Progenitor cell of endocrine pancreas (in vitro differentiated cells): ENCODE results near the gene GRHL1. TPM values are rescaled to one million over a fixed set of nuclear protein-coding genes. Genes with fewer than 3 reads are reported as not detected.

Experiments
- DNase-seq: peaks from one replicate; pipeline ENCODE4 v3.0.0; 2021; ENCODE audit warnings: low spot score; ENCODE audit not compliant: unreplicated experiment
- H3K27ac Mint-ChIP-seq: 2 replicates; pipeline ENCODE4 v1.8.0; 2021; ENCODE audit warnings: mild to moderate bottlenecking, moderate library complexity, mixed read lengths
- H3K27me3 Mint-ChIP-seq: 2 replicates; pipeline ENCODE4 v1.8.0; 2021; ENCODE audit warnings: mixed read lengths
- H3K36me3 Mint-ChIP-seq: 2 replicates; pipeline ENCODE4 v1.8.0; 2022; ENCODE audit warnings: mixed read lengths; ENCODE audit not compliant: insufficient read depth
- H3K4me1 Mint-ChIP-seq: 2 replicates; pipeline ENCODE4 v1.8.0; 2021; ENCODE audit warnings: low read depth, mixed read lengths
- H3K4me3 Mint-ChIP-seq: 2 replicates; pipeline ENCODE4 v1.8.0; 2021; ENCODE audit warnings: low read depth, mild to moderate bottlenecking, moderate library complexity, mixed read lengths
- H3K9me3 Mint-ChIP-seq: 2 replicates; pipeline ENCODE4 v1.8.0; 2021; ENCODE audit warnings: low read depth, mixed read lengths
- total RNA-seq: library from RNA; stranded (reverse); gene quantifications from 2 replicates; pipeline ENCODE4 v1.2.1, GENCODE V29; 2021
- TF ChIP-seq, protein P1 (sequence below): fragments of 200-600 bp; sonication (generic); IDR thresholded peaks from one replicate; pipeline ENCODE4 v1.5.0; 2021; ENCODE audit warnings: antibody characterized with exemption, mild to moderate bottlenecking; ENCODE audit not compliant: unreplicated experiment

Gene GRHL1
- total RNA-seq, 1 donor from 2014 or later = 13.4 TPM

DNA sequence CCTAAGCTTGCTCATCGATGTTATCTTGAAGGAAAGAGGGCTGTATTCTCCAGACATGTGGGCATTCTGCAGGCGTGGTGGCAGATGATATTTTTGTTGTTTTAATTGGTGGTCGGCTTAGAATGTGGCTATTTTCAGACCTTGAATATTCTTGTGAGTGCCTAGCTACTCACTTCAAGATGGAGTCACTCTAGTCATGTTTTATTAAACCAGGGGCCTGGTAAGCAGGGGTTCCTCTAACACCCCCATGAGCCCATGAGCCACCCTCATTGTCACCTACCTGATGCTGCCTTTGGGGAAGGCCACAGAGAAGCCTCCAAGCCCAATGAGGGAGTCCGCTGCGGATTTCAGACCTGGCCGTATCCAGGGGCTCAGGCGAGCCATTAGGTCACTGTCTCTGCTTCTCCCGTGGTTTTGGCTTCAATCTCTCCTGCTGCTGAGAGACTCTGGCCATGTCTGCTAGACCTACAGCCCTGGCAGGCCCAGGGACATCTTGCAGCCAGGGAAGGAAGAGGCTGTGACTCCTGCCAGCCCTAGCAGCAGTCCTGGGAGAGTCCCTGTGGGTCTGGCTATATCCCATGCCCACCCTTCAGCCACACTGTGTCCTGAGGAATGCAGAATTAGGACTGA lies 75.6 kb downstream of the GRHL1 start:
- DNase-seq = no peak
- TF ChIP-seq, protein P1, sequence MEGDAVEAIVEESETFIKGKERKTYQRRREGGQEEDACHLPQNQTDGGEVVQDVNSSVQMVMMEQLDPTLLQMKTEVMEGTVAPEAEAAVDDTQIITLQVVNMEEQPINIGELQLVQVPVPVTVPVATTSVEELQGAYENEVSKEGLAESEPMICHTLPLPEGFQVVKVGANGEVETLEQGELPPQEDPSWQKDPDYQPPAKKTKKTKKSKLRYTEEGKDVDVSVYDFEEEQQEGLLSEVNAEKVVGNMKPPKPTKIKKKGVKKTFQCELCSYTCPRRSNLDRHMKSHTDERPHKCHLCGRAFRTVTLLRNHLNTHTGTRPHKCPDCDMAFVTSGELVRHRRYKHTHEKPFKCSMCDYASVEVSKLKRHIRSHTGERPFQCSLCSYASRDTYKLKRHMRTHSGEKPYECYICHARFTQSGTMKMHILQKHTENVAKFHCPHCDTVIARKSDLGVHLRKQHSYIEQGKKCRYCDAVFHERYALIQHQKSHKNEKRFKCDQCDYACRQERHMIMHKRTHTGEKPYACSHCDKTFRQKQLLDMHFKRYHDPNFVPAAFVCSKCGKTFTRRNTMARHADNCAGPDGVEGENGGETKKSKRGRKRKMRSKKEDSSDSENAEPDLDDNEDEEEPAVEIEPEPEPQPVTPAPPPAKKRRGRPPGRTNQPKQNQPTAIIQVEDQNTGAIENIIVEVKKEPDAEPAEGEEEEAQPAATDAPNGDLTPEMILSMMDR = no peak
- H3K36me3 Mint-ChIP-seq = no peaks in the 10 kb centered on the region
- no peak overlapping the region for H3K4me3 Mint-ChIP-seq
- H3K27ac Mint-ChIP-seq = no peak overlapping the region
- peaks cover 8% of the 10 kb centered on the region for H3K27me3 Mint-ChIP-seq
- peaks cover 6% of the 10 kb centered on the region for H3K4me1 Mint-ChIP-seq
- H3K9me3 Mint-ChIP-seq = no peaks in the 10 kb centered on the region

DNA sequence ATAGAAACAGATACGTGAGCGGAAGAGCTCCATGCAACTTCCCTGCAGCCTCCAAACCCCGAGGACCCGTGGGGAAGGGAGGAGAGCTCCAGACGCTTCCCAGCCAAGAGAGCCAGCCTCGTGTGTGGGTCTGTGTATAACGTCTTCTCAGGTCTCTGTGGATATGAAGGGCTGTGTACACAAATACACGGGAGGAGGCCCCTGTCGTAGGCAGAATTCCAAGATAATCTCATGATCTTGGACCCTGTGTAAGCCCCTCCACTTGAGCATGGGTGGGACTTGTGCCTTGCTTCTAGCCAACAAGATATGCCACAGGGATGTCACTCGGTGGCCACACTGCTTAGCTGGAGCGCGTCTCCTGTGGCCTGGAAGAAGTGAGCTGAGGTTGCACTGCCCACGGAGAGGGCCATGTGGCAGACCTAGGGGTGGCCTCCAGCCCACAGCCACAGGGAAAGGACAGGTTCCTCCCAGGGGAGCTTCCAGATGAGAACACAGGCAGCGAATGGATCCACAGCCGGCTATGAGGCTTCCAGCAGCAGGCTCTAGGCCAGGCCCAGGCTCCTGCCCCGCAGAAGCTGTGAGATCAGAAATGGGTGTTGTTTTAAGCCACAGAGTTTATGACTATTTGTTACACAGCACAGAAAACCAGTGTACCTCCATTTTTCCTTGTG lies 76.3 kb downstream of the GRHL1 start:
- Mint-ChIP-seq H3K36me3 (no peaks in the 10 kb centered on the region), H3K4me1 (peaks cover 6% of the 10 kb centered on the region), H3K9me3 (no peaks in the 10 kb centered on the region), H3K27me3 (peaks cover 8% of the 10 kb centered on the region), H3K4me3 (no peak overlapping the region), H3K27ac (no peak overlapping the region)
- TF ChIP-seq, protein P1 = no peak
- no peak for DNase-seq

DNA sequence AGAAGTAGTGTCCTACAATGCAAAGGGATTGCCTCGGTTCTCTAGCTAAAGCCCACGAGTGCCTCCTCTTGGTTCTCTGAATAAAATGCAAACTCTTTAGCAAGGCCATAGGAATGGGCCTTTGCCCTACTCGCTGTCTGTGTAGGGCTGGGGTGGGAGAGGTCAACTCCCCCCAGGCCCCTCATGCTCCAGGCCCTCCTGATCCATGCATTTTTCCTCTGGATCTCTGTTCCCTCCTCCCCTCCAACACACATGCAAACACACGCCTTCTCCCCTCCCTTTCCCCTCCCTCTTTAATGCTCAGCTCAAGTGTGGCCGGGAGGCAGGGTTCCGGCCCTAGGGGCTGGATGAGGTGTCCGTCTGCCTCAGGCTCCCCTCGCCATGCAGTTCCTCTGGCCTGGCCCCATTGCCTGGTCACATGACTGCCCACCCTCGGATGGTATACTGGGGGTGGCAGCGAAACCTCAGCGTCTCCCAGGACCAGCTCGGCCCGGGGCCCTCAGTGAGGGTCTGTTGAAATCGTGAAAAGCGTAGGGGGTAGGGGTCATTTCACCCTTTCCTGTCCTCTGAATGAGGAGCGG lies 77.0 kb downstream of the GRHL1 start:
- no peak overlapping the region for H3K27ac Mint-ChIP-seq
- H3K36me3 Mint-ChIP-seq = no peaks in the 10 kb centered on the region
- H3K4me1 Mint-ChIP-seq = peaks cover 6% of the 10 kb centered on the region
- no peak overlapping the region for H3K4me3 Mint-ChIP-seq
- H3K27me3 Mint-ChIP-seq = peaks cover 8% of the 10 kb centered on the region
- no peak for DNase-seq
- TF ChIP-seq, protein P1 = no peak
- no peaks in the 10 kb centered on the region for H3K9me3 Mint-ChIP-seq

DNA sequence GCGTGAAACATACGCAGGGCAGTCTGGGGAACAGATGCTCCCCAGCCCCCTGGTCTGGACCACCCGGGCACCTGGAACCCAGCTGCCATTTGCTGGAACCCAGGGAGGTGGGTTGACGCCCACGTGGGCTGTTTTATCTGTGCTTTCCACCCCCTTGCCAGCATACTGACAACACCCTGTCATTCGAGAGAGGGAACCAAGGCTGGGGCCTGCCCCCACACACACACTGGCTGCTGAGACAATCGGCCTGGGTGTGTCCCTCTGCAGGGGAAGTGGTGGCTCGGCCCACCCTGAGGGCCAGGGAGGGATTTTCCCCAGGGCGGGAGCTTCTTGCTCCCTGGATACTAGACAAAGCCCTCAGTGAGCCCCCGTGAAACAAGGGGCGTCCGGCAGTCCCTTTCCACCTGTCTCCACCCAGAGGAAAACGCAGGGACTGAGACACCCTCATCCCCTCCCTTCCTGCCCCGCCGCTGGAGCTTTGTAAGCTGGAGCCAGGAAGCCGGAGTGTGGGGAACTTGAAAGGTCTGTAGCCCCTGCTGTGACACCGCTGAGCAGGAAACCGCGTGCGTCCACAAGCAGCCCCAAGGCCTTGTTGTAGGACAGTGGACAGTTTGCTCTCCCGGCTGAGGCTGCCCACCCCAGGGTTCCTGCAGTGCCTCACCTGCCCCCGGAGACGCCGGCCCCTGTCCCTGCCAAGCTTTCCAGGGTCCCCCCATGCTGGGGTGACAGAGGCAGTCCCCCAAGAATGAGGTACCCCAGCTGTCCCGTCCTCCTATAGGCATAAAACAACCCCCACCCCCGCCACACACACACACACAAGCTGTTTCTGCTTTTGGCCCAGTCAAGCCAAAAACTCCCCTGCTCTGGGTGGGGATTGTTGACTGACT lies 77.7 kb downstream of the GRHL1 start:
- no peak for DNase-seq
- Mint-ChIP-seq H3K4me3 (no peak overlapping the region), H3K36me3 (no peaks in the 10 kb centered on the region), H3K27ac (no peak overlapping the region), H3K9me3 (no peaks in the 10 kb centered on the region), H3K4me1 (peaks cover 6% of the 10 kb centered on the region), H3K27me3 (peaks cover 8% of the 10 kb centered on the region)
- TF ChIP-seq, protein P1 = no peak

DNA sequence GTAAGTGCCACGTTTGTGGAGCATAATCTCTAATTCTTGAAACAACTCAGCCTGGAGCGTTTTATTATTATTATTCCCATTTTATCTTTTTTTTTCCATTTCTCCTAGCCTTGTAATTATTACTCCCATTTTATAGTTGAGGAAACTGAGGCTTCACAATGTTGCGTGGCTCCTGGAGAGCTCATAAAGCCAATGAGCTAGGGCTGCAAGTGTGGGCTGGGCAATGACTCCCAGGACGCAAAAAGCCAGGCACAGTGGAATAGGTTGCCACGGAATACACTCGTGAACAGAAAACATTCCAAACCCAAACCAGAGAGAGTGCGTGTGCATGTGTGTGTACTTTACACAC lies 78.4 kb downstream of the GRHL1 start:
- TF ChIP-seq, protein P1 = no peak
- Mint-ChIP-seq H3K4me3 (no peak overlapping the region), H3K27ac (no peak overlapping the region), H3K27me3 (peaks cover 8% of the 10 kb centered on the region), H3K4me1 (peaks cover 8% of the 10 kb centered on the region), H3K36me3 (no peaks in the 10 kb centered on the region), H3K9me3 (no peaks in the 10 kb centered on the region)
- DNase-seq = no peak
